Raji (cell line): Measurements from ENCODE around the gene UCP3.

Experiments used
- POLR2A ChIP-seq: IDR thresholded peaks from 2 replicates; pipeline ENCODE4 v1.6.1; 2011; ENCODE audit warnings: low read depth, low read length, control low read depth; ENCODE audit not compliant: insufficient read depth

UCP3 gene

GRCh38 chr11:73997120-73997770, 11.6 kb downstream of the UCP3 start:
- no peak for TF ChIP-seq POLR2A

GRCh38 chr11:73996161-73996747, 12.6 kb downstream of the UCP3 start:
- no peak for TF ChIP-seq POLR2A

GRCh38 chr11:73995731-73996130, 13.2 kb downstream of the UCP3 start:
- no peak for TF ChIP-seq POLR2A

GRCh38 chr11:73995247-73995646, 13.6 kb downstream of the UCP3 start:
- TF ChIP-seq POLR2A, result peak; percentile 53

GRCh38 chr11:73991471-73992006, 17.3 kb downstream of the UCP3 start:
- TF ChIP-seq POLR2A, result 0 out of 2 replicates have a peak, but pooled peaks have one; percentile 21

- TF ChIP-seq POLR2A, result no peak
These were observed 18.2 kb downstream of the UCP3 start for GRCh38 chr11:73990730-73991129.

- no peak for TF ChIP-seq POLR2A
These were observed 19.7 kb downstream of the UCP3 start for GRCh38 chr11:73989156-73989555.

DNA sequence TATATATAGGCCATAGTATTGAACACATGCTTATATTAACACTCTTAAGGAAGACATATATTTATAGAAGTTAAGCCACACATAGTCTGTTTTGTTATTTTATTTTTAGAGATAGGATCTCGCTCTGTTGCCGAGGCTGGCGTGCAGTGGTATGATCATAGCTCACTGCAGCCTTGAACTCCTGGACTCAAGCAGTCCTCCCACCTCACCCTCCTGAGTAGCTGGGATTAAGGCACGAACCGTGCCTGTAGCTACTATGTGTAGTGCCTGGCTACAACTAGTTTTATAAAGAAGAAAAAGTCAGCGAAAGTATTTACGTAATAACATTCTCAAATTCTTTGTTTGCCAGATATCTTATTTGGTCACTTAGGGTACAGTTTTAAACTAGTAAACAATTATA, 20.7 kb downstream of the UCP3 start:
- TF ChIP-seq POLR2A, result no peak

GRCh38 chr11:73983741-73984538, 24.9 kb downstream of the UCP3 start:
- TF ChIP-seq POLR2A, result no peak

DNA sequence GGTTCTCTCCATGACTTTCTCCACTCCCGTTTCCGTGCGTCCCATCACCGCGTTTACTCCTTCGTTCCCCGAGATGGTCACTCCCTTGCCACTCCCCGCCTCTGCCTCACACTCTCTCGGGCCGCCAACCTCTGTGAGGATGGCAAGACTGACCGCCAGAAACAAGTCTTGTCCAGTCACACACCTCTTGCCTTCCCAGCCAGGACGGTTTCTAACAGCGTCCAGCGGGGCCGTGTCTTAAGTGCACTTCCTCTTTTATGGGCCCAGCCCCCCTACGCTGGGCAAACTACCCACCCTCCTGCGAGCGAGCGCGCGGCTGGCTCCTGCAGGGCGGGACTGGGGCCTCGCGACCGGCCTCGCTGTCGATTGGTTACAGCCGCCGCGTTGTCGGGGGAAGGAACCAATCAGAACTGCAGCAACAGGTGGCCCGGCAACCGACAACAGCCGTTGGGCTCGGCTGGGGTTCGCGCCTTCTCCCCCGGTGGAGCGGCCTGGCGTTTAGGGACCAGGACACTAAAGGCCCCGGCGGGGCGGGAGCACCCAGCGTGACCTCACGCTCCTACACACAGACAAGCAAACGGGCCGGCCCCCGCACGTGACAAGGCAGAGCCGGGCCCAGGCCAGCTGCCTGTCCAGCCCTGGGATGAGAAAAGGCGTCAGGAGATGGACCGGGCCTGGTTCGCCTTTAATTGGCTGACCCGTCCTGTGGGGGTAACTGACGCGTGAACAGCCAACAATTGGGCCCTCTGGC, 25.7 kb downstream of the UCP3 start:
- peak; percentile 97 for TF ChIP-seq POLR2A

DNA sequence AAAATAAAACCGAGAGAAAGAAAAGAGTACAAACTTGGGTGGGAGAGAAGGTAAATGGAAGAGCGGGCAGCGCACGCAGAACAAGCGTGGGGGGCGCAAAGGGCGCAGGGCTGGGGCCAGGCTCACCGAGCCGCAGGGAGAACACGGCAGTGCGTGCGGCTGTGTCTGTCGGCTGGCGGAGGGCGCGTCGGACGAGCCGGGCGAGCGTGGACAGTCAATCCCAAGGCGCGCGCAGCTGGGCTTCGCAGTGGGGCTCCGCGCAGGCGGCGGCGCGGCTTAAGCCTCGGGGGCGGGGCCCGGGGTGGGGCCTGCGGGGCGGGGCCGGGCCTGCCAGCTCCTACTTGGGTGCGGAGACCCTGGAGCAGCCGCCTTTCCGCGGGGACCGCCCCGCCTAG, 26.3 kb downstream of the UCP3 start, which contains the start of gene UCP2:
Gene UCP2, minus strand, starts transcription at position 249 of the 395 bp plus-strand sequence. CDS start 4,465 bp downstream, outside the sequence.
- TF ChIP-seq POLR2A, result peak; percentile 90

GRCh38 chr11:73981051-73981805, 27.7 kb downstream of the UCP3 start:
- no peak for TF ChIP-seq POLR2A

DNA sequence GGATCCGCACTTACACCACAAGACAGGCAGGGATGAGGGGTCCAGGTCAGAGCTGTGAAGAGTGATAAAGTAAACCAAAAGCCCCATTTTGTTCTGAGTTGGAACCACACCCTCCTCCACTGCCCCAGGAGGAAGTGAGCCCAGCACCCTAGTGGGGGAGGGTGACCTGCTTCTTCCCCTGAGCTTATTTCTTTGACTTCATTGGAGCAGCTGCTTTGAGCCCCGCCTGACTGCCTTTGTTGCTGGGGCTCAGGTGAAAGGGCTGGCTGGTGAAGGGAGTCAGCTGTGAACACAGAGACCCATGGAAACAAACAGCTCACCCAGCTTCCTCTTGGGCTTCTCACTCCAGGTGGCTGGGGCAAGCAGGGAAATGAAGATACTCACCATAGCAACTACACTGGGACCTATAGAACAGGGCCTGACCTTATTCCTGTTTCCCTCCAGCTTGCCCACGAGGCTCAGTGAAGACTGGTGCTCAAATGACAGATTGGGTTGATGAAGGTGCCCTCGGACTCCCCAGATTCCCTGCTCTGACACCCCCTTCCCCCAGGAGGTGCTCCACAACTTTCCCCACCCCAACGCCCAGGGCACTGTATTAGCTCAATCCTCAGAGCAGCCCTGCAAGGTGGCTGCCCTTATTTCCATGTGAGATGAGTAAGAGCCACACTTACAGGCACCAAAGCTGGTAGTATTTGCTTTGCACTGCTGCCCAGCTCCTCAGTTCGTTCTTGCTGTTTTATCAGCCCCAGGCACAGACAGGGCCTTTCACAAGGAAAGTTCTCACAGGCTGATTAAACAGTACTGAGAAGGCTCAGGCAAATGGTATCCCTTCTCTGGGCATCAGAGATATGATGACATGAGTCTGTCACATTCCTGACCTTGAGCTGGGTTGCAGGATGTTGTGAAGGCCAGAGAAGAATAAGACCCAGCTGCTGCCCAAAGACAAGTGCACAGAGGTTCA, 28.6 kb downstream of the UCP3 start:
- peak; percentile 59 for TF ChIP-seq POLR2A
